HEK293T (cell line): ENCODE measurements around the gene RNLS.

Experiments used
- ARNT ChIP-seq: fragments of 450-650 bp; IDR thresholded peaks from 2 replicates; pipeline ENCODE4 v1.6.1; 2017; ENCODE audit warnings: mild to moderate bottlenecking
- BHLHE40 ChIP-seq: fragments of 450-650 bp; IDR thresholded peaks from 2 replicates; pipeline ENCODE4 v1.6.1; 2016; ENCODE audit warnings: mild to moderate bottlenecking, moderate library complexity, borderline replicate concordance
- CTBP1 ChIP-seq: fragments of 450-650 bp; IDR thresholded peaks from 2 replicates; pipeline ENCODE4 v1.6.1; 2016; ENCODE audit warnings: borderline replicate concordance
- ELF4 ChIP-seq: fragments of 450-650 bp; IDR thresholded peaks from 2 replicates; pipeline ENCODE4 v1.6.1; 2017; ENCODE audit warnings: antibody characterized with exemption
- FOXM1 ChIP-seq: fragments of 450-650 bp; IDR thresholded peaks from 2 replicates; pipeline ENCODE4 v1.6.1; 2017; ENCODE audit warnings: mild to moderate bottlenecking, borderline replicate concordance
- HDGF ChIP-seq: fragments of 450-650 bp; IDR thresholded peaks from 2 replicates; pipeline ENCODE4 v1.6.1; 2017; ENCODE audit warnings: antibody characterized with exemption, borderline replicate concordance
- LEF1 ChIP-seq: fragments of 450-650 bp; IDR thresholded peaks from 2 replicates; pipeline ENCODE4 v1.6.1; 2017; ENCODE audit warnings: mild to moderate bottlenecking, borderline replicate concordance
- NFRKB ChIP-seq: fragments of 450-650 bp; IDR thresholded peaks from 2 replicates; pipeline ENCODE4 v1.6.1; 2016; ENCODE audit warnings: mild to moderate bottlenecking, moderate library complexity
- SP1 ChIP-seq: fragments of 450-650 bp; IDR thresholded peaks from 2 replicates; pipeline ENCODE4 v1.6.1; 2017
- SUZ12 ChIP-seq: fragments of 450-650 bp; IDR thresholded peaks from 2 replicates; pipeline ENCODE4 v1.6.1; 2016; ENCODE audit warnings: mild to moderate bottlenecking
- TARDBP ChIP-seq: fragments of 450-650 bp; IDR thresholded peaks from 2 replicates; pipeline ENCODE4 v1.6.1; 2016
- TF ChIP-seq, protein P1 (sequence below): fragments of 450-650 bp; IDR thresholded peaks from 2 replicates; pipeline ENCODE4 v1.6.1; 2016

DNA sequence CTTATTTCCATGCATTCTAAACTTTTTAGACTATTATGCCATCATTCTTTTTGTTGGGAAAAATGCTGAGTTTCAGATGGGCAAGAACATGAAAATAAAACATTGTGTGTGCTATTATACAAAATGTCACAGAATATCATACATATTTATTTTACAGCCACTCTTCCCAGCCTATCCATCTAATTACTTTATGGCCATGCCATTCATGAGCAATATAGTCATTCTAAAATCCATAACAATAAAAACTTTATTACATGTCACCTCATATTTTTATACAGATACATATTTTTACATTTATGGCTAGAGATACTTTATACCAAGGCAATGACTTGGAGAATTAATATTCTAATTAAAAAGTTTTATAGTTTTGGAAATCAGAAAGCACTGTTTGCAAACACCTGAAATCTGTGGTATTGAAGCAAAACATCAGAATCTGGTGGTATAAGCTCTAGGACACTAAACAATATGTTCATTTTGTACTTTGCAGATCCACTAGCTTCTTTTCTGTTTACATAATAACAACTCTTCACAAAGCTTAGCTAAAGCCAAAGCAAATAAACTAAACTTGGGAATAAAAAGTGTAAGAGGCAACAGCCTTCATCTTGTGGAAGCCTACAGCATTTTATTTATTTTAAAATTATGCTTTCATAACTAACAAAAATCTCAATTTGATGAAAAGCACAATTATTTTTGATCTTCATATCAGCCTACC is 210.1 kb downstream of the RNLS start:
- TF ChIP-seq ARNT (no peak), CTBP1 (no peak), BHLHE40 (no peak), SP1 (no peak), HDGF (no peak), NFRKB (no peak), TARDBP (no peak), LEF1 (no peak), ELF4 (no peak), SUZ12 (no peak), FOXM1 (no peak)
- TF ChIP-seq, protein P1, sequence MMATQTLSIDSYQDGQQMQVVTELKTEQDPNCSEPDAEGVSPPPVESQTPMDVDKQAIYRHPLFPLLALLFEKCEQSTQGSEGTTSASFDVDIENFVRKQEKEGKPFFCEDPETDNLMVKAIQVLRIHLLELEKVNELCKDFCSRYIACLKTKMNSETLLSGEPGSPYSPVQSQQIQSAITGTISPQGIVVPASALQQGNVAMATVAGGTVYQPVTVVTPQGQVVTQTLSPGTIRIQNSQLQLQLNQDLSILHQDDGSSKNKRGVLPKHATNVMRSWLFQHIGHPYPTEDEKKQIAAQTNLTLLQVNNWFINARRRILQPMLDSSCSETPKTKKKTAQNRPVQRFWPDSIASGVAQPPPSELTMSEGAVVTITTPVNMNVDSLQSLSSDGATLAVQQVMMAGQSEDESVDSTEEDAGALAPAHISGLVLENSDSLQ = no peak
